VCaP (cell line): ENCODE results near the gene LBH.
A peak's percentile ranks its signal among the peaks of the same experiment; 100 is the strongest.

Experiments used
- H3K27ac ChIP-seq: fragments of 450-650 bp; 2 replicates; pipeline ENCODE4 v1.5.1; 2017
- CTCF ChIP-seq: fragments of 450-650 bp; conservative IDR thresholded peaks from 2 replicates; pipeline ENCODE4 v1.5.1; 2017; ENCODE audit warnings: mild to moderate bottlenecking, moderate library complexity

LBH gene

GRCh38 chr2:30230497-30231211 is 680 bp upstream of the LBH start:
- TF ChIP-seq CTCF = no peak
- H3K27ac ChIP-seq = no peak overlapping the region; the same call in 1 of the 2 replicates

- peak overlapping the region; percentile 25; the same call in 1 of the 2 replicates for H3K27ac ChIP-seq
- TF ChIP-seq CTCF = no peak
Observed at GRCh38 chr2:30231996-30232800, 864 bp downstream of the LBH start.

DNA sequence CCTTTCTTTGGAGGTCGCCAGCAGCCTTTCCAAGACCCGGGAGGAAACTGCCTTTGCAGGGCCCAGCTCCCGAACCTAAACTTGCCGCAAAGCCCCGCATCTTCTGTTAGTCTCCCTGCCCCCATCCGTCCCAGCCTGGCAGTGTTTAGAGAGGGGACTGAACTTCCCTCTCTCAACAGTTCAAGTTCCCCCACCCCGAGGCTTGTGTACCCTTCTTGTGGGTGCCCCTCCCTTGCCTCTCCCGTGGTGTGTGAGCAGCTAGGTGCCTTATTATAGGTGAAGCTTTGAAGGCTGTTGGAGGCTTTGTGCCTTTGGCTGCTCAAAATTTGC is 1.4 kb downstream of the LBH start:
- no peak for TF ChIP-seq CTCF
- peak overlapping the region; percentile 25; the same call in 1 of the 2 replicates for H3K27ac ChIP-seq

DNA sequence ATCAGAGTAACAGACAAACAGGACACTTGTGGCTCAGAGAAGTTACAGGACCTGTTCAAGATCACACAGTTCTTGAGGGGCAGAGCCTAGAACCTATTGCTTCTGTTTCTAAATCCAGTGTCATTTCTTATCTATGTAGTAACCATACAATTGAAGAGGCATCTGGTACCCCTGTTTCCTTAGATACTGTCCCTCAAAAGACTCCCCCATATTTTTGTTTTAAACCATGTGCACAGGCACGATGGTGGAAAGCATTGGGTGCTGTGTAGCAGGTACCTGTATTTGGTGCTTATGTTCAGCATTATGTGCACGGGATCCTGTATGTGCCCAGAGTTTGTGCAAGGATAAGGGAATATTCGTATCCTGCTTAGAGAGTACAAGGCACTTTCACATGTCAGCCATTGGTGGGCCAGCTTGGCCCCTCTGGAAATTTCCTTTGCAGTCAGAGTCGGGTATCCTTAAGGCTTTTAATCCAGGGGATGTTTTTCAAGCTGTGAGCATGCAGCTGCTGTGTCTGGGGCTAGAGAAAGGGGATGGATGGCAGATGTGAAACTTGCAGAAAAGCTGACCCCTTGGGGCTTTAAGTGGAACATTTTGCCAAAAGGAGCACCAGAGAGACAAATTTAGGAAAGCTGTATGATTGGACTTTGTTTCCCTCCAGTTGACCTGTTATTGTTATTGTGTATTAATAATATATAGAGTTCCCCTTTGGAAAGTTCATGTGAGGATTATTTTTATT is 2.1 kb downstream of the LBH start:
- no peak for TF ChIP-seq CTCF
- H3K27ac ChIP-seq = no peak overlapping the region

DNA sequence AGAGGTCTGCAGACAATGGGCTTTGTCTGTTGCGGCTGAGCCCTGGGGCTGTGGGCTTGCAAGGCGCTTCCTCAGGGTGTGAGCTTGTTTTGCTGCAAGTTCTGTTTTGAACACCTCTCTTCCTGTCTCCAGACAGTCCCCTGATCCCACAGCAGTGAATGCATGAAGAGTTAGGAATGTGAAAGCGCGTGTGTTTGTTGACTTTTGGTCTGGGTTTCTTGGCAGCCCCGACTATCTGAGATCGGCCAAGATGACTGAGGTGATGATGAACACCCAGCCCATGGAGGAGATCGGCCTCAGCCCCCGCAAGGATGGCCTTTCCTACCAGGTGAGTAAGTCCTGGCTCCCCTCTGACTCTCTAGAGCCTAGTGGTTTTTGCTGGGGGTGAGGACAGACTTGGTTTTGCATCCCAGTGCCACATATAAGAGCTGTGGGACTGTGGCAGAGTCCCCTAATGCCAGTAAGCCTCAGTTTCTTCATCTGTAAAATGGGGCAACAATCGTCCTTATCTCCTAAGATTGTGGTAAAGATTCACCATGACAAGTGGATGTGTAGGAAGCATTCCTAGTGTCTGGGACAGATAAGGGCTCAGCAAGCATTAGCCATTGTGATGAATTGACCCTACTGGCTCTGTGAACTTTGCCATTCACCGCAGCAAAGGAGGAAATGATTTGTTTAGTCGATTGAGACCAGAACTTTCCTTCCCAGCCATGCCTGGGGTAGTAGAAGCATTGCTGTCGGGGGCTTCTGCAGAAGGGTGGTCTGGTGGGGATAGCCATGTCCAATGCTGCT is 3.0 kb downstream of the LBH start:
- no peak for TF ChIP-seq CTCF
- H3K27ac ChIP-seq = no peak overlapping the region

GRCh38 chr2:30235008-30235655 is 3.8 kb downstream of the LBH start:
- no peak for TF ChIP-seq CTCF
- no peak overlapping the region for H3K27ac ChIP-seq
